GM19324 (cell line): ENCODE results near the gene NUP93.
"Not testable (repeated sequence)": the region's sequence is repeated elsewhere in the genome, so short reads cannot be mapped to it uniquely, and the experiment has no call there.

Experiments used
- ATAC-seq: cut with Tn5 transposase; IDR thresholded peaks from one replicate; pipeline ENCODE4 v1.9.1; 2021; ENCODE audit warnings: mild to moderate bottlenecking, moderate library complexity; ENCODE audit not compliant: unreplicated experiment, low FRiP score

The NUP93 gene

DNA sequence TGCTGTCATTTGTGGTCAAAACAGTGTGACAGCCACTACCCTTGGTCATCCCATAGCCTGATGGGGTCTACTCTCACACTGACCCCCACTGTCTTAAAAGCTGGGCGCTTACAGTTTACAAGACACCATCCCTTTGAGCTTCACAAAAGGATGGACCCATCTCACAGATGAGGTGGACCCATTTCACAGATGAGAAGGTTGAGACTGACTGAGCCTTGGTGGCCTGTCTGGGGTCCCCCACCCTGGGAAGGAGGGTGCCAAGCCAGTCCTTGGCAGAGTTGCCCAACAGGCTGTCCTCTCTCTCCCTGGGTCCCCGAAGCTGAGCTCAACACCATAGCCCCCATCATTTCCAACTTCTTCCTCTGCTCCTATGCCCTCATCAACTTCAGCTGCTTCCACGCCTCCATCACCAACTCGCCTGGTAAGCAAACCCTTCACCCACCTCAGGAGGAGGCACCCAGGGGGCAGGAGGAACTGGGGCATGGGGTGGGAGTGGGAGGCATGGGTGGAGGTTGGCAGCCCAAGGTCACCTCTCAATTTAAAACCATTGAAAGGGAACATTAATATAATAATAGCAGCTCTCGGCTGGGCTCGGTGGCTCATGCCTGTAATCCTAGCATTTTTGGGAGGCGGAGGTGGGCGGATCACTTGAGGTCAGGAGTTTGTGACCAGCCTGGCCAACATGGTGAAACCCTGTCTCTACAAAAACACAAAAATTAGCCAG lies 152.3 kb downstream of the NUP93 start:
- ATAC-seq = no peak

DNA sequence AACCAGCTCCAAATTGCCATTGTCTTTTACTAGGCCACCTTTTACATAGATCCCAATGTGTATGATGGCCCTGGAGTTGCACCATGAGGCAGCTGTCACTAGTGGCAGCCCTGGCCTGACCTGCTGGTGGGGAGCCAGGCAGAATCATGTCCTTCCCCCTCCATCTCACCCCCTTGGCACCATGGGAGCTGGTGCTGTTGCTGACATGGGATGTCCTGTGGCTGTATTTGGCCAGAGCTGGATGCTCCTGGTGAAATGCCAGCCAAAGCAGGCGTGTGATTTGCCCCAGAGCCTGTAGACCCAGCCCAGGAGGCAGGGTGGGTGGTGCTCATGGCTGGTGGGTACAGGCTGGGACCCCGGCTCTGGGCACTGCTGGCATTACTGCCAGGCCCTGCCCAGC lies 153.7 kb downstream of the NUP93 start:
- ATAC-seq = no peak

DNA sequence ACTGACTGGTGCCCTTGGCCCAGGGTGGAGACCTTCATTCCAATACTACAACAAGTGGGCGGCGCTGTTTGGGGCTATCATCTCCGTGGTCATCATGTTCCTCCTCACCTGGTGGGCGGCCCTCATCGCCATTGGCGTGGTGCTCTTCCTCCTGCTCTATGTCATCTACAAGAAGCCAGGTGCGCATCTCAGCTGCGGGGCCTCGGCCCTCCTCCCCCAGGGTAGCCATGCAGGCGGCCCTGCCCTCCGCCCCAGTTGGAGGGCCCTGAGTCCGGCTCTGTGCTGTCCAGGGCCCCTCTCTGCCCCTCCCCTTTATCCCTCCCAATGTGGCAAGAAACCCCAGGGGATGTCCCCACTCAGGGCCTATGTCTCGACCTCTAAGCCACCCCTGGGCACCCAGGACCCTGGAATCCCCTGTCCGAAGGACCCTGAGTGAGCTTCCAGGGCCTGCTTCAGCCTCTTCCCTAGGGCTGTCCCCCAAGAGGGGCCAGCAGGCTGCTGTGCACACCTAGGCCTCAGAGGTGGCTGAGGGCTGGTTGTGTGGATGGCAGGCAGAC lies 154.2 kb downstream of the NUP93 start:
- no peak for ATAC-seq

DNA sequence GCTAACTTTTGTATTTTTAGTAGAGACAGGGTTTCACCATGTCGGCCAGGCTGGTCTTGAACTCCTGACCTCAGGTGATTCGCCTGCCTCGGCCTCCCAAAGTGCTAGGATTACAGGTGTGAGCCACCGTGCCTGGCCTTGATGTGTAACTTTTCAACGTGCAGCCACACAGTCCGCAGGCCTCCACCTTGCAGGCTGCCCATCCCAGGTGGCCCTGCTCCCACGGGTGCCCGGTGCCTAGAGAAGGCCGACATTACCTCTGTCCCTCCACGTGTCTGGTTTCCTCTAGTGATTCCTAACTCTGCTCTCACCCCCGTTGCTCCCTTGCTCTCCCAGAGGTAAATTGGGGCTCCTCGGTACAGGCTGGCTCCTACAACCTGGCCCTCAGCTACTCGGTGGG lies 155.0 kb downstream of the NUP93 start:
- ATAC-seq = not testable (repeated sequence)

DNA sequence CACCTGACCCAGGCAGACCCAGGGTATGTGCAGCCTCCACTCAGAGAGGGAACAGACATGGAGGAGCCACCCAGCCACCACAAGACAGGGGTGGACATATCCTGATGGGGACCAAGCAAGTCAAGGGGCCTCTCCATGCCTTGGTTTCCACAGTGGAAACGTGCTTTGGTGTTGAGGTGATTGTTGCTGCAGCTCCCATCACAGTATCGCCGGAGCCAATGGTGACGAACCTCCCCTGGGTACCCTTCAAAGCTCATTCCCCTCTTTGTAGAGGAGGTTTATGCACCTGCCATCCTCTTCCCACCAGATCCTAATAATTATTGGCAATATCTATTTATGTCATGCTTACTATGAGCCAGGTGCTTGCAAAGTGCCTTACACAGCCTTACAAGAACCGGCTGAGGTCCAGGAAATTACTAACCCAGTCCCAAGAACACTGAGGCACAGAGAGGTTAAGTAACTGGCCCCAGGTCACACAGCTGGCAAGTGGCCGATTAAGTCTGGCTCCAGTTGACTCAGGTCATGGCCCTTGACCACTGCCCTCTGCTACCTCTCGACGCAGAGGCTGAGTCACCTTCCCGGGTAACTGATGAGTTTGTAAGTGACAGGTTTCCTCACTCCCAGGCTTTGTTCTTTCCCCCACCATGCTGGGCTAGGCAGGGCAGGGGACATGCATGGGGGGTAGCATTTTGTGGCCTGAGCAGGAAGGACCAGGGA lies 155.7 kb downstream of the NUP93 start:
- no peak for ATAC-seq

DNA sequence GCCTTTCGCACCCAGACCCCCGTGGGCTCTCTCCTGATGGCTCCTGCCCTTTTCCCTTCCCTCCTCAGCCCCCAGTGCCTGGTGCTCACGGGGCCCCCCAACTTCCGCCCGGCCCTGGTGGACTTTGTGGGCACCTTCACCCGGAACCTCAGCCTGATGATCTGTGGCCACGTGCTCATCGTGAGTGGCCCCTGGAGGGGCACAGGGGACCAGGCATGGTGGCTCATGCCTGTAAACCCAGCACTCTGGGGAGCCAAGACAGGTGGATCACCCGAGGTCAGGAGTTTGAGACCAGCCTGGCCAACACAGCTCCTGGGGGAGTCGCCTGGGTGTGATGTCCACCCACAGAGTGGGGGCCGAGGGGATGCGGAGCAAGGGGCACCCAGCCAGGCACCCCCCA lies 156.4 kb downstream of the NUP93 start:
- ATAC-seq = no peak

DNA sequence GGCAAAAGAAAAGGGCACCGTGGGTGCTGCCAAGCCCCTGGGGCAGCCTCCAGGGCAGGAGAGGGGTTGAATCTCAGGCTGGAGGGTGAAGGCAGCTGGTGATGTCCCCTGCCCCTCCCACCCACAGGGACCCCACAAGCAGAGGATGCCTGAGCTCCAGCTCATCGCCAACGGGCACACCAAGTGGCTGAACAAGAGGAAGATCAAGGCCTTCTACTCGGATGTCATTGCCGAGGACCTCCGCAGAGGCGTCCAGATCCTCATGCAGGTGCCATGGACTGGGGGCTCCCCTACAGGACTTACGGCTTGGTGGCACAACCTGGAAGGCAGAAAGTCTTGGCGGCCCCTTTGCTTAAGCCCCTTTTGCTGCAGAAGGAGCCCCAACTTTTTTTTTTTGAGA lies 156.9 kb downstream of the NUP93 start:
- ATAC-seq = no peak

DNA sequence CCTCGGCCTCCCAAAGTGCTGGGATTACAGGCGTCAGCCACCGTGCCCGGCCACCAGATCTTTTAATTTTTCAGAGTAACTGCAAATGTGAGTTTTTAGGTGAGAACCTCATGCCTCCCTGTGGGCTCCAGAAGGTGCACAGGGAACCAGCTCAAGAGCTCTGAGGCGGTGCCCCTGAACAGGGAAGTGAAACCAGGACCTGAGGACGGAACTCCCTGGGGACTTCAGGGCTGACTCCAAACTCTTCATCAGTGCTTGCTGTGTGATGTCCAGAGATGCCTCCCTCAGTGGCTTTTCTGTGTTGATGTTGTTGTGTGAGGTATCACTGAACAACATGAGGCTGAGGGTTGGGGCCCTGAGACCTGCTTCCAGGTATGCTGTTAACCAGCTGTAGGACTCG lies 158.9 kb downstream of the NUP93 start:
- ATAC-seq = no peak

DNA sequence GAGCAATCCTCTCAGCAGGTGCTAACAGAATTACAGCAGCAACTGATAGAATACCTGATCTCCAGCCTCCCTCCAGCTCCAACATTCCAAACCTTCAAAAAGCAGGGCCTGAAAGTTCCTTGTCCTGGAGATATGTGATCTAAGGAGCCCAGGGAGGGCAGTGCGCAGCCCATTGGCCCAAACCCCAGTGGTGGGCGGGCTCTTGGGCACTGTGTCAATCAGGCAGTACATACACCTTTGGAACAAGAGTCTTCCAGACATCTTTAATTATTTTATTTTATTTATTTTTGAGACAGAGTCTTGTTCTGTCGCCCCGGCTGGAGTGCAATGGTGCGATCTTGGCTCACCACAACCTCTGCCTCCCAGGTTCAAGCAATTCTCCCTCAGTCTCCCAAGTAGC lies 159.3 kb downstream of the NUP93 start:
- no peak for ATAC-seq

DNA sequence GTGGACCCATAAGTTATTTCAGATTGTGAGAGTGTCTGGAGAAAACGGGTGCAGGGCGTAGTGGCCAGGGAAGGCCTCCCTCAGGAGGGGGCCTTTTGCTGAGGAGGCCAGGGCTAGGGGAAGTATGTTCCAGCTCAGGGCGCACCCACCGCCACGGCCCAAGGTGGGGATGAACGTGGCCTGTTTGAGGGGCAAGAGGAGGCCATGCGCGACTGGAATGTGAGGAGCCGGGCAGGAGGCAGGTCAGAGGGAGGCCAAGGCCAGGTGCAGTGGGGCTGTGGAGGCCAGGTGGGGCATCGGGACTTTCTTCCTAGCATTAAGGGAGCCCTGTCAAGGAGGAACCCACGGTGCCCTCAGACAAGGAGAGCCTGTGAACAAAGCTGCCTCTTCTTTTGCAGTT lies 161.8 kb downstream of the NUP93 start:
- no peak for ATAC-seq

DNA sequence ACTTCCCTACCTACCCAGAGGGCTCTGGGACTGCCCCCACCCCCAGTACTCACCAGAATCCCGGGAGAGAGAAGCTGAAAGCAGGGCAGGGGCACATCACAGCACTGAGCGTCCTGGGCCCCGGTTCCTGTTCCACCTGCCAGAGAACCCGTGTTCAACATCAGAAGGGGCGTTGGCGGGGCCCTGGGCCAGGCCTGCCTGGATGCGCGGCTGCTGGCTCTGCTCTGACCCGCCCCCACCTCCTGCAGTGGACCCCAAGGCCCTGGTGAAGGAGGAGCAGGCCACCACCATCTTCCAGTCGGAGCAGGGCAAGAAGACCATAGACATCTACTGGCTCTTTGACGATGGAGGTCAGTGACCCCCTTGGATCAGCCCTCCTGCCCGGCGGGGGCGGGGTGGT lies 162.8 kb downstream of the NUP93 start:
- ATAC-seq = no peak

DNA sequence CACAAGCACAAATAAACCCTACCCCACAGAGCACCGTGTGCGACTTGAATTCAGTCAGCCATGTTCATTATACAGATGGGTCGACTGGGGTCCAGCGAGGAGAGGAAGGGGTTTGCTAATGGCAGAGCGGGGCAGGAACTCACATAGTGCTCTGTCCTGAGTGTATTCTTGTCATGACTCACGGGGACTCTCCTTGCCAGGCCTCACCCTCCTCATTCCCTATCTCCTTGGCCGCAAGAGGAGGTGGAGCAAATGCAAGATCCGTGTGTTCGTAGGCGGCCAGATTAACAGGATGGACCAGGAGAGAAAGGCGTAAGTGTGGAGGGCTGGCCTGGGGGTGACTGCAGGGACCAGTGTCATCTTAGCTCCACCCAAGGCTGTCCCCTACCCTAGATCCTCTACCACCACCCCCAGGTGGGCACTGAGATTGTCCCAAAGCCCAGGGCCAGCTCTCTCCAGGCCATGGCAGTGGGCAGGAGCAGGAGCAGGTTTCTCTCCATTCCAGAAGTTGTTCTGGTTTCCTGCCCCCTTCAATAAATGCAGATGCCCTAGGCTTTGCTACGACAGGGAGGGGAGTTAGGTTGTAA lies 164.5 kb downstream of the NUP93 start:
- no peak for ATAC-seq

DNA sequence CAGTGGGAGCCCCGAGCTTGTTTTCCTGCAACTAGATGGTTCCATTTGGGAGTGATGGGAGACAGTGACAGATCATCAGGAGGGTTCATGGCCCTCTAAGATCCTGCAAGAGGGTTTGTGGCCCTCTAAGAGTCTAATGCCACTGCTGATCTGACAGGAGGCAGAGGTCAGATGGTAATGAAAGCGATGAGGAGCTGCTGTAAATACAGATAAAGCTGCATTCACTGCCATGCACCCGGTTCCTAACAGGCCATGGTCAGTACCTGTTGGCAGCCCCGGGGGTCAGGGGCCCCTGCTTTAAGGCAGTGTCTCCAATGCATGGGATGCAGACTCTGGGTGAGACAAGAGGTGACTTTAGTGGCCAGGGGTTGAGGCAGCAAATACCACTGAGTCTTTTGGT lies 165.9 kb downstream of the NUP93 start:
- no peak for ATAC-seq

DNA sequence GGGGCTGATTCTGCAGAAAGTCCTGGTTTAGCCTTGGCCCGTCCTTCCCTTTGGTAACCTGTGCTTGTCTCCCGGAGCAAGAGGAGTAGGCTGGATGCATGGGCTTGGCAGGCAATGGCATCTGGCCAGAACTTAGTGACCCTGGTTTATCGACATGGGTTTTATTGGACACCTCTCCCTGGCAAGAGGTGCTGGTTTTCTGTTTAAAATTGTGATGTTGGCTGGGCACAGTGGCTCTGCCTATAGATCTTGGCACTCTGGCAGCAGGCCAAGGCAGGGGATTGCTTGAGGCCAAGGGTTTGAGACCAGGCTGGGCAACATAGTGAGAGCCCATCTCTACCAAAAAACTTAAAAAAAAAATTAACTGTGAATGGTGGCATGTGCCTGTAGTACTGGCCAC lies 166.3 kb downstream of the NUP93 start:
- ATAC-seq = no peak

DNA sequence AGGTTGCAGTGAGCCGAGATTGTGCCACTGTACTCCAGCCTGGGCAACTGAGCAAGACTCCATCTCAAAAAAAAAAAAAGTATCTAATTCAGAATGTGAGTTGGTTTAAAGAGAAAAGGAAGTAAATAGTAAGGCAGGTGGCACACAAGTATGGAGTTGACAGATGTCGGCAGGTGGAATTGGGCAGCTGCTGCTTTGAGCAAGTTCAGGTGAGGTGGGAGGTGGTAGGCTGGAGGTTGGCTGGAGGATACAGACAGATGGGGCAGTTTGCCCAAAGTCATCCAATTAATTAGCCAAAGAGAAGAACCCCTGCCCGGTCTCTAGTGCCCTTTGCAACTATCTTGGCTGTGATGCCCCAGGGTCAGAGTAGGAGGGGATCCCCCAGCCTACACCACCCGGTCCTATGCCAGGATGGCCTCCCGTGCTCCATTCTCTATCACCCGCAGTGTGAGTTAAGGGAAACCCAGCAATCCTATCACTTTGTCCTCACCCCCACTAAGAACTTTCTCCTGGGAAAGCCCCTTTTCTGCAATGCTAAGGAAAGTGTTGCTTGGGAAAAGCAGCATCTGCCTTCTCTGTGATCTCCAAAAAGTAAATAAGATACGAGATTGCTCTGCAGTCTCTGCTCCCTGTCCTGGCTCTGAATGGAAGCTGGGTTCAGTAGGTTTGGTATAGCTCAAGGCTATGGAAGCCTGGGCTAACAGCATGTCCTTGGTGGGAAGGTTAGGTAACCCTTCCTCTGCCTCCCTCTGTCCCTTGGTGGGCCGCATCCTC lies 167.3 kb downstream of the NUP93 start:
- ATAC-seq = no peak

DNA sequence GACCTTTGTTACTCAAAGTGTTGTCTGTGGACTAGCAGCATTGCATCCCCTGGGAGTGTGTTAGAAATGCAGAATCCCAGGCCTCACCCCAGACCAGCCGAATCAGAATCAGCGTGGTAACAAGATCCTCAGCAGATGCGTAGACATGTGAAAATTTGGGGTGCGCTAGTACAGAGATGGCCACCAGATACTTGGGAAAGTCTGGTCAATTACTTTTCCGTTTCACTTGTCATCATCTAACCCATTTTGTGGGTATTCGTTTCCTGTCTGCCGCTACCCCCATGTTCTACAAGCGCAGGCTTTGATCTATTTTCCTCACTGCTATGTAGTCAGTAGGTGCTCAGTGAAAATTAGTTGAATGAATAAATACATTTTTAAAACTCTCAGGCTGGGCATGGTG lies 168.9 kb downstream of the NUP93 start:
- ATAC-seq = no peak
